ENCODE measurements around the gene PPP2R5A. TPM values are rescaled to one million over a fixed set of nuclear protein-coding genes. Genes with fewer than 3 reads are reported as not detected.

Gene PPP2R5A
- total RNA-seq, 4 donors from 2014 or later: 57.0 to 63.5 (median 58.9) TPM

GRCh38 chr1:212259693-212260480, 25.3 kb upstream of the PPP2R5A start:
- DNase-seq (ENCODE audit: extremely low spot score): no peak
- Histone ChIP-seq H3K27ac (replicated peaks in 1 of 4) (no peak overlapping the region), H3K36me3 (no peaks in the 10 kb centered on the region), H3K9me3 (no peaks in the 10 kb centered on the region), H3K4me1 (peaks cover 0 to 5% (median 0%) of the 10 kb centered on the region in 4 donors), H3K27me3 (no peaks in the 10 kb centered on the region), H3K4me3 (no peak overlapping the region)
- TF ChIP-seq, protein P1, sequence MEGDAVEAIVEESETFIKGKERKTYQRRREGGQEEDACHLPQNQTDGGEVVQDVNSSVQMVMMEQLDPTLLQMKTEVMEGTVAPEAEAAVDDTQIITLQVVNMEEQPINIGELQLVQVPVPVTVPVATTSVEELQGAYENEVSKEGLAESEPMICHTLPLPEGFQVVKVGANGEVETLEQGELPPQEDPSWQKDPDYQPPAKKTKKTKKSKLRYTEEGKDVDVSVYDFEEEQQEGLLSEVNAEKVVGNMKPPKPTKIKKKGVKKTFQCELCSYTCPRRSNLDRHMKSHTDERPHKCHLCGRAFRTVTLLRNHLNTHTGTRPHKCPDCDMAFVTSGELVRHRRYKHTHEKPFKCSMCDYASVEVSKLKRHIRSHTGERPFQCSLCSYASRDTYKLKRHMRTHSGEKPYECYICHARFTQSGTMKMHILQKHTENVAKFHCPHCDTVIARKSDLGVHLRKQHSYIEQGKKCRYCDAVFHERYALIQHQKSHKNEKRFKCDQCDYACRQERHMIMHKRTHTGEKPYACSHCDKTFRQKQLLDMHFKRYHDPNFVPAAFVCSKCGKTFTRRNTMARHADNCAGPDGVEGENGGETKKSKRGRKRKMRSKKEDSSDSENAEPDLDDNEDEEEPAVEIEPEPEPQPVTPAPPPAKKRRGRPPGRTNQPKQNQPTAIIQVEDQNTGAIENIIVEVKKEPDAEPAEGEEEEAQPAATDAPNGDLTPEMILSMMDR (IDR thresholded peaks at IDR 0.05): no peak
- intact Hi-C loops (cut with DNase I): no loop called here
- WGBS: 86% methylated on average over 5 of the region's 5 CpGs

DNA sequence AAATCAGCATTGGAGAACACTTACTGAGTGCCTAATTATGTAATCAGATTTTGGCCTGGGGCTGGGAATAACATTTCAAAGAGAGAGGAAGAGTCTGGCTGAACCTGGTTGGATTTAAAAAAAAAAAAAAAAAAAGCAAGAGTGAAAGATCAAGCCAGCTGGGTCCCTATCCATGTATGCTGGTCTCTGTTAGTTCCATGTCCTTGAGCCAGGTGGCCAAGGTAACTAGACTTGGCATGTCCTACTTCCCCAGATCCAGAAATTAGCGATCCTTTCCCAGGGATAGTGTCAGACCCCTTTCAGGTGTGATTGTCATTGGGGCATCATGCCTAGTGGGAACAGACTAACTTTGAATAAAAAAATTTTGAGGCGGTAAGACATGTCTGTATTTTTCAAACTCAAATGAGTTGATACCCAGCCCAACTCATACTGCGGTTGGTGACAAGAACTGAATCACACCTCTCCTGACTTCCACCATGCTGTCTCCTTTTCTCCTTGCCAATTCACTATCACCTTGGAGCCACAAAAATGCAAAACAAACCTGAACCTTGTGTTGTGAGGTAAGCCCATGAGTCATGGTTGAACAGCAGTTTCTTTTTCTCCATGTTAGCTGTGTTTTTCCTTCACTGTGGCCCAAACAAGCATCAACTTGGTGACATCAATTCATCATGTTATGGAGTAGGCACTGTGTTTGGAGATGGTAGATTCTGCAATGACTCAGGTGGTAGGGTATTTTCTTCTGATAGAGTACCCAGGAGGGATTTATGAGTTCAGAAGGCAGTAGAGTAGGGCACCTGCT, 24.5 kb upstream of the PPP2R5A start:
- no peaks in the 10 kb centered on the region for H3K27me3 ChIP-seq
- no peaks in the 10 kb centered on the region for H3K4me1 ChIP-seq
- TF ChIP-seq POLR2A (IDR thresholded peaks at IDR 0.05; ENCODE audit: low read depth): no peak
- TF ChIP-seq, protein P1 (IDR thresholded peaks at IDR 0.05): no peak
- TF ChIP-seq EP300 (IDR thresholded peaks at IDR 0.05): no peak
- no peak for TF ChIP-seq POLR2AphosphoS5 (IDR thresholded peaks at IDR 0.05)
- no peak for DNase-seq (ENCODE audit: extremely low spot score)
- intact Hi-C loops (cut with DNase I): no loop called here
- no peak overlapping the region for H3K4me3 ChIP-seq
- H3K36me3 ChIP-seq: no peaks in the 10 kb centered on the region
- H3K27ac ChIP-seq (replicated peaks in 1 of 4): no peak overlapping the region
- H3K9me3 ChIP-seq: no peaks in the 10 kb centered on the region
- WGBS: 93% methylated on average over 3 of the region's 3 CpGs

DNA sequence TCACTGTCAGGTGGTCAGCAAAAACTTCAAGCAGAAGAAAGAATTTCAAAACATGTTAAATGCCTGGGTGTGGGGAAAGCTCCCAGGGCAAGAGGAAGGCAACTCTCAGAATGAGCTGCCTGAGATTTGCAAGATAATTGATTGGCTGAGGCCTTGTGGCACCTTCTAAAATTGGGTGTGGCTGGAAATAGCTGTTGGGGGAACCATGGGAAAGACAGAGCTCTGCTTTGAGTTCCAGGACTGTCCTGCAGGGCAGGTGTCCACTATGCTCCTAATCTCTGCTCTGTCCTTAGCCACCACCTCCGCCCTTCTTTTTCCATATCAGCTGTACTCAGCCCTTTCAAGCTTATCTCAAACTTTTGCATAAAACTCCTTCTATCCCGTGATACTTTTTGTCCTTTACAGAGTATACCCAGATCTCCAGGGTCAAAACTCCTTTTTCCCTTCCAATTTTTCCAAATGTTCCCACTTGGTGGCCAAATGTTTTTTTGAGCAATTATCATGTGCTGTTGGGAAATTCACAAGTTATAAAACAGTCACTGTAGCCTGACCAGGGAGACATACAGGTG, 23.8 kb upstream of the PPP2R5A start:
- WGBS: 79% methylated on average over 2 of the region's 2 CpGs
- no peaks in the 10 kb centered on the region for H3K27me3 ChIP-seq
- no peak overlapping the region for H3K4me3 ChIP-seq
- H3K27ac ChIP-seq (replicated peaks in 1 of 4): no peak overlapping the region
- H3K4me1 ChIP-seq: no peaks in the 10 kb centered on the region
- no peaks in the 10 kb centered on the region for H3K9me3 ChIP-seq
- DNase-seq (ENCODE audit: extremely low spot score): no peak
- no peaks in the 10 kb centered on the region for H3K36me3 ChIP-seq
- intact Hi-C loops (cut with DNase I): no loop called here
- TF ChIP-seq, protein P1 (IDR thresholded peaks at IDR 0.05): no peak
- no peak for TF ChIP-seq EP300 (IDR thresholded peaks at IDR 0.05)
- TF ChIP-seq POLR2AphosphoS5 (IDR thresholded peaks at IDR 0.05): no peak
- no peak for TF ChIP-seq POLR2A (IDR thresholded peaks at IDR 0.05; ENCODE audit: low read depth)

GRCh38 chr1:212267017-212267416, 18.2 kb upstream of the PPP2R5A start:
- DNase-seq (ENCODE audit: extremely low spot score): no peak
- no peak overlapping the region for H3K4me3 ChIP-seq
- WGBS: 99% methylated on average over 2 of the region's 2 CpGs
- no peaks in the 10 kb centered on the region for H3K27me3 ChIP-seq
- TF ChIP-seq, protein P1 (IDR thresholded peaks at IDR 0.05): no peak
- TF ChIP-seq POLR2AphosphoS5 (IDR thresholded peaks at IDR 0.05): no peak
- TF ChIP-seq POLR2A (IDR thresholded peaks at IDR 0.05; ENCODE audit: low read depth): no peak
- no peak for TF ChIP-seq EP300 (IDR thresholded peaks at IDR 0.05)
- no peak overlapping the region for H3K27ac ChIP-seq (replicated peaks in 1 of 4)
- H3K4me1 ChIP-seq: peaks cover 0 to 10% (median 9%) of the 10 kb centered on the region in 4 donors
- H3K36me3 ChIP-seq: no peaks in the 10 kb centered on the region
- H3K9me3 ChIP-seq: no peaks in the 10 kb centered on the region
- intact Hi-C loops (cut with DNase I): no loop called here
